ENCODE results near the gene IKZF4.

Gene IKZF4

GRCh38 chr12:55991110-55991509, 29.7 kb upstream of the IKZF4 start:
- no peak overlapping the region for H3K9ac ChIP-seq (ENCODE audit: low read depth, low read length)
- no peaks in the 10 kb centered on the region for H3K27me3 ChIP-seq (ENCODE audit: insufficient read depth, low read length, poor library complexity)
- peaks cover 68% of the 10 kb centered on the region for H3K36me3 ChIP-seq (ENCODE audit: insufficient read depth, low read length)
- no peak for TF ChIP-seq CTCF (IDR thresholded peaks at IDR 0.05; ENCODE audit: borderline replicate concordance, extremely low read depth, low read length, poor library complexity, severe bottlenecking)
- no peak for TF ChIP-seq EZH2 (IDR thresholded peaks at IDR 0.05; ENCODE audit: borderline replicate concordance, low read depth, low read length, severe bottlenecking)
- H3K79me2 ChIP-seq (ENCODE audit: insufficient read depth, low read length), result no peaks in the 10 kb centered on the region
- DNase-seq (no peak), ATAC-seq (ENCODE audit: insufficient read depth, low read depth) (no peak)
- H3K27ac ChIP-seq (ENCODE audit: low read length), result no peak overlapping the region
- H3K4me2 ChIP-seq (ENCODE audit: insufficient read depth, low read length), result no peak overlapping the region
- no peaks in the 10 kb centered on the region for H3K4me1 ChIP-seq (ENCODE audit: insufficient read depth, low read length)
- no peak overlapping the region for H3K4me3 ChIP-seq (ENCODE audit: low read depth in 1 of 2, low read length in 2 of 2)
- H3K9me3 ChIP-seq (ENCODE audit: insufficient read depth, low read length, severe bottlenecking), result no peaks in the 10 kb centered on the region
- no peaks in the 10 kb centered on the region for H4K20me1 ChIP-seq (ENCODE audit: insufficient read depth, low read length)
- H2AFZ ChIP-seq (ENCODE audit: low read depth, low read length), result no peak overlapping the region

GRCh38 chr12:55993230-55993853, 27.5 kb upstream of the IKZF4 start:
- no peak overlapping the region for H3K27ac ChIP-seq (ENCODE audit: low read length)
- H3K27me3 ChIP-seq (ENCODE audit: insufficient read depth, low read length, poor library complexity), result no peaks in the 10 kb centered on the region
- no peaks in the 10 kb centered on the region for H4K20me1 ChIP-seq (ENCODE audit: insufficient read depth, low read length)
- TF ChIP-seq CTCF (IDR thresholded peaks at IDR 0.05; ENCODE audit: borderline replicate concordance, extremely low read depth, low read length, poor library complexity, severe bottlenecking), result no peak
- H3K4me3 ChIP-seq (ENCODE audit: low read depth in 1 of 2, low read length in 2 of 2), result no peak overlapping the region
- H3K9me3 ChIP-seq (ENCODE audit: insufficient read depth, low read length, severe bottlenecking), result no peaks in the 10 kb centered on the region
- peaks cover 52% of the 10 kb centered on the region for H3K36me3 ChIP-seq (ENCODE audit: insufficient read depth, low read length)
- no peak overlapping the region for H2AFZ ChIP-seq (ENCODE audit: low read depth, low read length)
- no peaks in the 10 kb centered on the region for H3K79me2 ChIP-seq (ENCODE audit: insufficient read depth, low read length)
- no peak overlapping the region for H3K4me2 ChIP-seq (ENCODE audit: insufficient read depth, low read length)
- no peaks in the 10 kb centered on the region for H3K4me1 ChIP-seq (ENCODE audit: insufficient read depth, low read length)
- no peak overlapping the region for H3K9ac ChIP-seq (ENCODE audit: low read depth, low read length)
- ATAC-seq (ENCODE audit: insufficient read depth, low read depth) (no peak), DNase-seq (no peak)

- no peaks in the 10 kb centered on the region for H3K79me2 ChIP-seq (ENCODE audit: insufficient read depth, low read length)
- TF ChIP-seq EZH2 (IDR thresholded peaks at IDR 0.05; ENCODE audit: borderline replicate concordance, low read depth, low read length, severe bottlenecking) (no peak), CTCF (IDR thresholded peaks at IDR 0.05; ENCODE audit: borderline replicate concordance, extremely low read depth, low read length, poor library complexity, severe bottlenecking) (no peak)
- H4K20me1 ChIP-seq (ENCODE audit: insufficient read depth, low read length), result no peaks in the 10 kb centered on the region
- DNase-seq (no peak), ATAC-seq (ENCODE audit: insufficient read depth, low read depth) (no peak)
- no peaks in the 10 kb centered on the region for H3K27me3 ChIP-seq (ENCODE audit: insufficient read depth, low read length, poor library complexity)
- no peak overlapping the region for H3K4me3 ChIP-seq (ENCODE audit: low read depth in 1 of 2, low read length in 2 of 2)
- H3K36me3 ChIP-seq (ENCODE audit: insufficient read depth, low read length), result peaks cover 36% of the 10 kb centered on the region
- H3K4me2 ChIP-seq (ENCODE audit: insufficient read depth, low read length), result no peak overlapping the region
- H3K9ac ChIP-seq (ENCODE audit: low read depth, low read length), result no peak overlapping the region
- H3K4me1 ChIP-seq (ENCODE audit: insufficient read depth, low read length), result no peaks in the 10 kb centered on the region
- no peak overlapping the region for H3K27ac ChIP-seq (ENCODE audit: low read length)
- H3K9me3 ChIP-seq (ENCODE audit: insufficient read depth, low read length, severe bottlenecking), result no peaks in the 10 kb centered on the region
- no peak overlapping the region for H2AFZ ChIP-seq (ENCODE audit: low read depth, low read length)
Observed at GRCh38 chr12:55995366-55995765, 25.5 kb upstream of the IKZF4 start.

Data from DND-41 (cell line).